ENCODE data around the gene DACT1. TPM values are rescaled to one million over a fixed set of nuclear protein-coding genes. Genes with fewer than 3 reads are reported as not detected.

DACT1 gene
- total RNA-seq, 4 donors from 2014 or later: 5.0 to 22.7 (median 8.6) TPM

DNA sequence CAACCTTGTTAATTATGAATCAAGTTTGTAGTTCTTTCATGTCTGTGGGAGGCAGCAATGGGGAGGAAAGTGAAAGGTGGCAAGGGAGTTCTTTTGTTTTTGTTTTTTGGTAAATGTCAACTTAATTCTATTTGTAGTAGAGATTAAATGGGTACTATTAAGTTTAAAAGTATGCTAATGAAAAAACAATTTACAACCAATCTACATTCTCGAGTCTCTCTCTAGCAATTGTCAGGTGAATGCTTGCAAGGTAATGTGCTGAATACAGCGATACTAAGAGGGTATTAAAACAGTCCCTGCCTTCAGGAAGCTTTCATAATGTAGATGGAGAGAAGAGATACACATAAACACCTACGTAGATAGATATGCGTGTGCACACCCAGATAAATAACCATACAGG, 1.6 kb upstream of the DACT1 start:
- Histone ChIP-seq H3K4me3 (no peak overlapping the region), H3K9me3 (no peaks in the 10 kb centered on the region), H3K27ac (replicated peaks in 1 of 4) (no peak overlapping the region), H3K27me3 (no peaks in the 10 kb centered on the region), H3K36me3 (no peaks in the 10 kb centered on the region), H3K4me1 (peaks cover 18 to 45% (median 36%) of the 10 kb centered on the region in 4 donors)
- DNase-seq (ENCODE audit: extremely low spot score): no peak
- TF ChIP-seq, protein P1, sequence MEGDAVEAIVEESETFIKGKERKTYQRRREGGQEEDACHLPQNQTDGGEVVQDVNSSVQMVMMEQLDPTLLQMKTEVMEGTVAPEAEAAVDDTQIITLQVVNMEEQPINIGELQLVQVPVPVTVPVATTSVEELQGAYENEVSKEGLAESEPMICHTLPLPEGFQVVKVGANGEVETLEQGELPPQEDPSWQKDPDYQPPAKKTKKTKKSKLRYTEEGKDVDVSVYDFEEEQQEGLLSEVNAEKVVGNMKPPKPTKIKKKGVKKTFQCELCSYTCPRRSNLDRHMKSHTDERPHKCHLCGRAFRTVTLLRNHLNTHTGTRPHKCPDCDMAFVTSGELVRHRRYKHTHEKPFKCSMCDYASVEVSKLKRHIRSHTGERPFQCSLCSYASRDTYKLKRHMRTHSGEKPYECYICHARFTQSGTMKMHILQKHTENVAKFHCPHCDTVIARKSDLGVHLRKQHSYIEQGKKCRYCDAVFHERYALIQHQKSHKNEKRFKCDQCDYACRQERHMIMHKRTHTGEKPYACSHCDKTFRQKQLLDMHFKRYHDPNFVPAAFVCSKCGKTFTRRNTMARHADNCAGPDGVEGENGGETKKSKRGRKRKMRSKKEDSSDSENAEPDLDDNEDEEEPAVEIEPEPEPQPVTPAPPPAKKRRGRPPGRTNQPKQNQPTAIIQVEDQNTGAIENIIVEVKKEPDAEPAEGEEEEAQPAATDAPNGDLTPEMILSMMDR (IDR thresholded peaks at IDR 0.05): no peak
- no peak for TF ChIP-seq POLR2AphosphoS5 (IDR thresholded peaks at IDR 0.05)
- TF ChIP-seq EP300 (IDR thresholded peaks at IDR 0.05): no peak
- no peak for TF ChIP-seq POLR2A (IDR thresholded peaks at IDR 0.05; ENCODE audit: low read depth)
- intact Hi-C loops (cut with DNase I): loop anchor here (5.0 kb wide), 1 partner anchor 386 kb away; no protein-coding TSS in a partner anchor
- 74% methylated on average over 4 of the region's 4 CpGs for WGBS

DNA sequence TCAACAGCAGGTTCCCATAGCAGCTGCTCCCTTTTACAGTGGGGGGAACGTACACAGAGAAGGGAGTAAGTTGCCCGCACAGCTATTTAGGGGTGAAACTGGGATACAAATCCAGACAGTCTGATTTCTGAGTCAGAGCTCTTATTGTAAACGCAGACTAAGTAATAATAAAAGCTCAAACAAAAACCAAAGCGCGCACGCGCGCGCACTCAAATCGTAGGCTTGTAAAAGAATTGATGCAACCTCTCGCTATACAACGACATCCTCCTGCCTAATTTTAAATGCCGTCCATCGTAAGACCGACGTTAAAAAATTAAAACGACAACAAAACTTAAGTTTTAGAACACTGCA, 747 bp upstream of the DACT1 start:
- 9% methylated on average over 17 of the region's 17 CpGs for WGBS
- DNase-seq (ENCODE audit: extremely low spot score): peak; percentile 93
- Histone ChIP-seq H3K36me3 (peaks cover 0 to 9% (median 0%) of the 10 kb centered on the region in 4 donors), H3K4me1 (peaks cover 18 to 45% (median 36%) of the 10 kb centered on the region in 4 donors), H3K27ac (replicated peaks in 1 of 4) (peak overlapping the region; percentile 82 to 93 (median 89)), H3K27me3 (no peaks in the 10 kb centered on the region), H3K9me3 (no peaks in the 10 kb centered on the region), H3K4me3 (peak overlapping the region; percentile 78 to 87 (median 84))
- TF ChIP-seq, protein P1 (IDR thresholded peaks at IDR 0.05): no peak
- TF ChIP-seq POLR2A (IDR thresholded peaks at IDR 0.05; ENCODE audit: low read depth): no peak
- TF ChIP-seq POLR2AphosphoS5 (IDR thresholded peaks at IDR 0.05): no peak
- no peak for TF ChIP-seq EP300 (IDR thresholded peaks at IDR 0.05)
- intact Hi-C loops (cut with DNase I): loop anchor here (5.0 kb wide), 1 partner anchor 385 kb away; no protein-coding TSS in a partner anchor

DNA sequence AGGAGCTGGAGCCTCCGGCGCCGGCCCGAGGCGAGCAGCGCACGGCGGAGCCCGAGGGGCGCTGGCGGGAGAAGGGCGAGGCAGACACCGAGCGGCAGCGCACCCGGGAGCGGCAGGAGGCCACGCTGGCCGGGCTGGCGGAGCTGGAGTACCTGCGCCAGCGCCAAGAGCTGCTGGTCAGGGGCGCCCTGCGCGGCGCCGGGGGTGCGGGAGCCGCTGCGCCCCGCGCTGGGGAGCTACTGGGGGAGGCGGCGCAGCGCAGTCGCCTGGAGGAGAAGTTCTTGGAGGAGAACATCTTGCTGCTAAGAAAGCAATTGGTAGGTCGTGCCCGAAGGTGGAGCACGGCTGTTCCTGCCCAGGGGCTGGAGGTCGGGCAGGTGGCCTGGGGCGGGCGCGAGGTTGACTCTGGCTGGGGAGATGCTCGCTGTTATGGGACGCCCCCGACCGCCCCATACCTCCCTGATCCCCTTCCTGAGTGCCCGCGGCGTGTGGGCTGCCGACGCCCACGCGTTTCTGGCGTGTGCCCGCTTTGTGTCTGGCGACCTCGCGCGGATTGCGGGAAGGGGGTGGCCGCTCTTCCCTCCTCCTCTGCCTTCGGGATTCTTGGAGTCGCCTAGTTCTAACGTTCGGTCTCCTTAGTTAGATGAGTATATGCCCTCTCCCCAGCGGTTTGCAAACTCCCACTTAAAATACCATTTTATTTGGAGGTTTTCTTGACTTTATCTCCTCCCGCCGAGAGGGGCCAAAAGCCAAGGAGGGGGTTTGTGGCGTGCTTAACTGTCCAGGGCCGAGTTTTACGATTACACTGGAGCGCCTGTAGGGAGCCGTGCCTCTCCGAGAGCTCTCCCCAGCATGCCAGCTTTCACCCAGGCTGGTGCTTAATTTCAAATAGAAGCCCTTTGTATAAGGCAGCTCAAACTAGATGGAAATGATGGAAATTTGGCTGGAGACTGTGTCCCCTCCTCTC, 752 bp downstream of the DACT1 start:
- peak overlapping the region; percentile 82 to 93 (median 89) for H3K27ac ChIP-seq (replicated peaks in 1 of 4)
- H3K4me1 ChIP-seq: peaks cover 18 to 45% (median 36%) of the 10 kb centered on the region in 4 donors
- TF ChIP-seq POLR2A (IDR thresholded peaks at IDR 0.05; ENCODE audit: low read depth) (no peak), EP300 (IDR thresholded peaks at IDR 0.05) (no peak), POLR2AphosphoS5 (IDR thresholded peaks at IDR 0.05) (no peak)
- TF ChIP-seq, protein P1 (IDR thresholded peaks at IDR 0.05): no peak
- H3K9me3 ChIP-seq: no peaks in the 10 kb centered on the region
- peaks cover 0 to 21% (median 0%) of the 10 kb centered on the region in 4 donors for H3K36me3 ChIP-seq
- intact Hi-C loops (cut with DNase I): loop anchor here (2.0 to 5.0 kb wide), 2 partner anchors 138 to 384 kb away; no protein-coding TSS in a partner anchor
- peak; percentile 26 for DNase-seq (ENCODE audit: extremely low spot score)
- peak overlapping the region; percentile 78 to 87 (median 84) for H3K4me3 ChIP-seq
- no peaks in the 10 kb centered on the region for H3K27me3 ChIP-seq
- WGBS: under 1% methylated on average over 40 of the region's 75 CpGs

DNA sequence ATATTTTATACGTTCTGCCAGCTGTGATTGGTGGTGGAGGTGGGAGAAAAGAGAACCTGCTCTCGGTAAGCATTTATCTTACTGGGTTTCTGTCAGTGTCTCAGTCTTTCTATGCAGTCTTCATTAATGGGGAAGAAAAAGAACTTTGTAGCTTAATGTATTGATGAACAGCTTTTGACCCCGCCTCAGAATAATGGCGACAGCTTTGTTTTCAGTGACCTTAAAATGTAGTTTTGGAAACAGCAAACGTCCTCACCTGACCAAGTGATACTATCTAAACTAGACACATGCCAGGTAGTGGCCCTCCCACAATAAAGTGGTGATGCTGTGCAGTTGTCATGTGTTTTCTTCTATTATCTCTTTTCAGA, 1.4 kb downstream of the DACT1 start:
- intact Hi-C loops (cut with DNase I): loop anchor here (2.0 to 5.0 kb wide), 2 partner anchors 138 to 383 kb away; no protein-coding TSS in a partner anchor
- no peak for TF ChIP-seq EP300 (IDR thresholded peaks at IDR 0.05)
- TF ChIP-seq POLR2AphosphoS5 (IDR thresholded peaks at IDR 0.05): no peak
- TF ChIP-seq, protein P1 (IDR thresholded peaks at IDR 0.05): no peak
- no peak for TF ChIP-seq POLR2A (IDR thresholded peaks at IDR 0.05; ENCODE audit: low read depth)
- Histone ChIP-seq H3K36me3 (peaks cover 0 to 23% (median 0%) of the 10 kb centered on the region in 4 donors), H3K4me3 (peak overlapping the region; percentile 78 to 87 (median 84)), H3K27ac (replicated peaks in 1 of 4) (peak overlapping the region; percentile 82 to 93 (median 89)), H3K9me3 (no peaks in the 10 kb centered on the region), H3K4me1 (peaks cover 18 to 45% (median 36%) of the 10 kb centered on the region in 4 donors), H3K27me3 (no peaks in the 10 kb centered on the region)
- 14% methylated on average over 5 of the region's 5 CpGs for WGBS
- DNase-seq (ENCODE audit: extremely low spot score): no peak

Data from esophagus muscularis mucosa (tissue), 4 donors.